ENCODE results near the gene CEP95.

DNA sequence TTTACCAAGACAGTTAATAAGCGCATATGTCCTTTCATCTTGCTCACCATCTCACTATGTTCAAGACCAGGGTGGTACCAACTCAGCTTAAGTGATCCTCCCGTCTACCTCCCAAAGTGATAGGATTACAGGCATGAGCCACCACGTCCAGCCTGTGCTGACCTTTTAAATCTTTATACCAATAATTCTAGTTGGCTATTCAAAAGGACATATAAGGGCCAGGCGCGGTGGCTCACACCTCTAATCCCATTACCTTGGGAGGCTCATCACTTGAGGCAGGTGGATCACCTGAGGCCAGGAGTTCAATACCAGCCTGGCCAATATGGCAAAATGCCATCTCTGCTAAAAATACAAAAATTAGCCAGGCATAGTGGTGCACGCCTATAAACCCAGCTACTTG, 2.4 kb downstream of the CEP95 start:
- TF ChIP-seq POLR2A (IDR thresholded peaks at IDR 0.05): no peak
- TF ChIP-seq, protein P1, sequence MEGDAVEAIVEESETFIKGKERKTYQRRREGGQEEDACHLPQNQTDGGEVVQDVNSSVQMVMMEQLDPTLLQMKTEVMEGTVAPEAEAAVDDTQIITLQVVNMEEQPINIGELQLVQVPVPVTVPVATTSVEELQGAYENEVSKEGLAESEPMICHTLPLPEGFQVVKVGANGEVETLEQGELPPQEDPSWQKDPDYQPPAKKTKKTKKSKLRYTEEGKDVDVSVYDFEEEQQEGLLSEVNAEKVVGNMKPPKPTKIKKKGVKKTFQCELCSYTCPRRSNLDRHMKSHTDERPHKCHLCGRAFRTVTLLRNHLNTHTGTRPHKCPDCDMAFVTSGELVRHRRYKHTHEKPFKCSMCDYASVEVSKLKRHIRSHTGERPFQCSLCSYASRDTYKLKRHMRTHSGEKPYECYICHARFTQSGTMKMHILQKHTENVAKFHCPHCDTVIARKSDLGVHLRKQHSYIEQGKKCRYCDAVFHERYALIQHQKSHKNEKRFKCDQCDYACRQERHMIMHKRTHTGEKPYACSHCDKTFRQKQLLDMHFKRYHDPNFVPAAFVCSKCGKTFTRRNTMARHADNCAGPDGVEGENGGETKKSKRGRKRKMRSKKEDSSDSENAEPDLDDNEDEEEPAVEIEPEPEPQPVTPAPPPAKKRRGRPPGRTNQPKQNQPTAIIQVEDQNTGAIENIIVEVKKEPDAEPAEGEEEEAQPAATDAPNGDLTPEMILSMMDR (IDR thresholded peaks at IDR 0.05): no peak

Measured in thyroid gland (tissue), 4 donors.